Measurements from ENCODE around the gene ATP6V0C. TPM values are rescaled to one million over a fixed set of nuclear protein-coding genes. Genes with fewer than 3 reads are reported as not detected.

ATP6V0C gene
- total and polyA plus RNA-seq, 2 of the 13 experiments (the other 11 are each of a cell fraction or from before 2014, with no cell fraction given) = 10.4 to 20.1 TPM

- no peak for TF ChIP-seq ZBTB1 (CRISPR knock-in tag; IDR thresholded peaks at IDR 0.05; ENCODE audit: borderline replicate concordance)
- no peak for TF ChIP-seq HDAC2 (CRISPR knock-in tag; IDR thresholded peaks at IDR 0.05)
- no peak for TF ChIP-seq FOSL2 (CRISPR knock-in tag; IDR thresholded peaks at IDR 0.05)
- no peak for TF ChIP-seq MLLT10 (CRISPR knock-in tag; IDR thresholded peaks at IDR 0.05)
- TF ChIP-seq ZBTB14 (CRISPR knock-in tag; IDR thresholded peaks at IDR 0.05) = peak; percentile 73
- no peak for TF ChIP-seq ZBTB49 (CRISPR knock-in tag; IDR thresholded peaks at IDR 0.05; ENCODE audit: borderline replicate concordance)
- no peak for TF ChIP-seq ZC3H4 (CRISPR knock-in tag; IDR thresholded peaks at IDR 0.05; ENCODE audit: borderline replicate concordance)
- TF ChIP-seq PITX1 (CRISPR knock-in tag; IDR thresholded peaks at IDR 0.05) = peak; percentile 36; the same call in 1 of the 2 replicates
- peak; percentile 55; the same call in 1 of the 2 replicates for TF ChIP-seq ZBED4 (CRISPR knock-in tag; IDR thresholded peaks at IDR 0.05; ENCODE audit: borderline replicate concordance)
- TF ChIP-seq ZNF232 (CRISPR knock-in tag; IDR thresholded peaks at IDR 0.05; ENCODE audit: borderline replicate concordance) = no peak
- no peak for TF ChIP-seq MATR3 (CRISPR knock-in tag; IDR thresholded peaks at IDR 0.05)
- TF ChIP-seq ZNF737 (CRISPR knock-in tag; IDR thresholded peaks at IDR 0.05; ENCODE audit: borderline replicate concordance) = no peak
- TF ChIP-seq ZNF333 (CRISPR knock-in tag; IDR thresholded peaks at IDR 0.05; ENCODE audit: borderline replicate concordance) = no peak
- 0 out of 2 replicates have a peak, but pooled peaks have one; percentile 32 for TF ChIP-seq ETV6 (CRISPR knock-in tag; conservative IDR thresholded peaks at IDR 0.05)
- TF ChIP-seq HINFP (CRISPR knock-in tag; IDR thresholded peaks at IDR 0.05; ENCODE audit: low read depth) = no peak
- 0 out of 2 replicates have a peak, but pooled peaks have one; percentile 80 for TF ChIP-seq KLF12 (CRISPR knock-in tag; IDR thresholded peaks at IDR 0.05; ENCODE audit: borderline replicate concordance)
- TF ChIP-seq ZNF841 (CRISPR knock-in tag; IDR thresholded peaks at IDR 0.05; ENCODE audit: borderline replicate concordance) = no peak
- no peak for TF ChIP-seq CREB3 (CRISPR knock-in tag; IDR thresholded peaks at IDR 0.05)
- TF ChIP-seq RBM22 (optimal IDR thresholded peaks at IDR 0.05; ENCODE audit: low read length) = no peak
These were observed at the start of gene ATP6V0C (continued) for GRCh38 chr16:2513405-2514332.
